Activated naive CD4-positive, alpha-beta T cell (primary cell): ENCODE results near the gene FAF1.

Experiments used
- DNase-seq, 4 experiments: peaks; one replicate each; lab custom pipeline; 2025; lab: John Stamatoyannopoulos, UW

Gene FAF1

DNA sequence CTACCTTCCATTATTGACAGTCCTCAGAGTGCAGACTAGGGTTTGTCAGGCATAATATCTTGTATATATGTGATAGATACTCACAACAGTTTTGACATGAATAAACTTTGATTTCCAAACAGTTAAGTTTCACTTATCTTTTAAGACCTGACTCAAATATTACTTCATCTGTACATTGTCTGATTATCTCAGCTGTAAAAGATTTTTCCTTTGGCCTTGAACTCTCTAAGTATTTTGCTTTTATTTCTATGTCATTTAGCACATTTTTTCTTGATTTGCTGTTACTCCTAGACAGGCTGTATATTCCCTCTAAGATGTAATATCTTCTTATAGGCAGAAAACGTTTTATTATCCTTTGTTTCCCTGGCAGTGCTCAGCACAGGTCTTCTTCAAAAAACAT is 471.2 kb downstream of the FAF1 start:
- no peak for DNase-seq

DNA sequence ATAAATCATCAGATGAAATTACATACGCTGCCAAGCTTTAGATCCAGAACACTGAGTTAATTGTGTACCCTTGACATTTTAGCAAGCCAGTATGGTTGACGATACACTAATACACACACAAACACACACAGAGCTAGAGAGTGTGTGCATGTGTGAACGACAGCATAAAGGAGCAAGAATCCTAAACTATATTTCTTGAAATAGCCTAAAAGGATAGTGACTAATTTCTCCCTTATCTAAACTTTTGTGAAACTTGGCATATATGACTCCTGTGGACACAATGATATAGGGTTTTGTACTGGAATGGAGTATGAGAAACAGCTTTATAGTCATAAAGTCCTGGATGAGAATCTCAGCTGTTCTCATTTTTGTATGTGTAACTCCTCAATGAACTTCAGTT is 471.7 kb downstream of the FAF1 start:
- DNase-seq: no peak

DNA sequence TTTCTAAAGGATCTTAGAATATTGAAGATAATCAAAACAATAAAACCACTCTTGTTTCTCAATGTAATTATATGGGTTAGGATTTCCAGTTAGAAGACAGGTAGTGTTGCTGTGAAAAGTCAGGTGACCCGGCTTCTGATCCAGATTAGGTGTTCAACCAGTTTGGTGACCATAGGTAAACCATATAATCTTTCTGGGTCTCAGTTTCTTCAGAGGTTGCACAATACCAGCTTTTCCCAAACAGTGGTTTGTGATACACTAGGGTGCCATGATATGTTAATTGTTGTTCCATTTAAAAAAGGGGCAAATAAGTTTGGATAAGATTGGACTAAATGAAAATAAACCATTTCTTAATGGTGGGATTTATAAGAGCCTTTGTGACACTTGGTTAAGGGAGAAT is 472.3 kb downstream of the FAF1 start:
- DNase-seq: no peak

DNA sequence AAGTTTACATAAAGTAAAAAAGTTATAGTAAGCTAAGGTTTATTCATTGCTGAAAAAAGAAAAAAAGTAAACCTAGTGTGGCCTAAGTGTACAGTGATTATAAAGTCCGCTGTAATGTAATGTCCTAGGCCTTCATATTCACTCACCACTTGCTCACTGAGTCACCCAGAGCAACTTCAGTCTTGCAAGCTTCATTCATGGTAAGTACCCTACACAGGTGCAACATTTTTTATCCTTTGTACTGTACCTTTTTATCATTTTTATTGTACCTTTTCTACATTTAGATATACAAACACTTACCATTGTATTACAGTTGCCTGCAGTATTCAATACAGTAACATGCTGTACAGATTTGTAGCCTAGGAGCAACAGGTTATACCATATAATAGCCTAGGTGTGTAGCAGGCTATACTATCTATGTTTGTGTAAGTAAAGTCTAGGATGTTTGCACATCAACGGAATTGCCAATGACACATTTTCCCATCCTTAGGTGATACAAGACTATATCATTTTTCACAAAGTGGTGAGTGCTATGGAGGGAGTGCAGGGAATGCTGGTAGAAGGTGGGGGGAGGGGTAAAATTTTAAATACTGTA is 478.8 kb downstream of the FAF1 start:
- no peak for DNase-seq

DNA sequence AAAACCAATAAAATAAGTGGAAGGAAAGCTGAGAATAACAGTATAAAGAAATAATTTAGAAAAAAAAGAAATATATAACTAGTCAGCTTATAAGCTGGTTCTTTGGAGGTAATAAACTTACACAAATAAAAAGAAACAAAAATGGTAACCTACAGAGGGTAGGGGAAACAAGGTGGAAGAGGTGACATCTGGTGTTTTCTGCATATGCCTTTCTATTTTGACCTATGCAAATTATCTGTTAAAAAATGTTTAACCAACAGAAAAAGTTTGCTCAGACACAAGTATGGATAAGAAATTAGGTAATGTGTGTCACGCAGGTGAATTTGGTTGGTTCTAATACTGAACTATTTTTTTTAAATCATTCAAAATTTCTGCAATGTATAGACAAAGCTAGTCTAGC is 483.3 kb downstream of the FAF1 start:
- DNase-seq: no peak

DNA sequence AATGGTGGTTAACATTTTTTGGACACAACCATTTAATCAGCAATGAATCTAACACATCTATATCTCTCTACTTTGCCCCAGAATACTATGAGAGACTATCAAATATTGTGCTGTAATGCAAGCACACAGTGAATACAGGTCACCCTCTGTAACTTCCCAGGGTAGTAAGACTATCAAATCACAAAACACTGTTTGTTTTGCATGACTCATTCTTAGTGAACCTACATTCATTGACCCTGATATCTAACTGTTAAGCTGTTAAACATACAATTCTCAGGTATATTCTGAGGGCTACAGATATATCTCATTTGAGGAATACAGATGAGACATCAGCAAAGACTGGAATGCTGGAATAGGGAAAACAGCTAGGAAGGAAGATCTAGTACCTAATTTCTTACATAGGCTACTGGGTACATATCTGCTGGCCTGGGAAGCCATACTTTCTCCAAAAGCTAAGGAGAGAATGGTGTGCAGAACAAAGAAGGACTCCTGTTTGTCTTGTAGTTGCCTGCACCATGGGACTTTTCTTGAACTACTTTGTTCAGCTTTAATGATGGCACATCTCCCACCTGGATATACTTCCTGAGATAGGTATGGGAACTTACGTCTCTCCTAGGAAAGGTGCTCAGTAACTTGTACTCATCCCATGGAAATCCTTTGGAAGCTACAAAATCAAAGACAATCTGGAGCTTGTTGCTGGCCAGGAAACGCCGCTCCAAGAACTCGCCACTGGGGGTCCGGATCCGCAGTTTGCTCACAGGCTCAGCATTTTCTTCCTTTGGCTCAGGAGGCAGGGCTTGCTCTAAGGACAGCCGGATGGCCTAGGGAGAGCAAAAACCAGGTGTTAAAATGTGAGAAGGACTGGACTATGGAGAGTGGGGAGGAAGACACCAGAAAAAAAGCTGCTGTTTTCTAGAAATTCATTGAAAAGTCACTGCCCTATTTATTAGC is 484.9 kb downstream of the FAF1 start:
- DNase-seq: no peak

DNA sequence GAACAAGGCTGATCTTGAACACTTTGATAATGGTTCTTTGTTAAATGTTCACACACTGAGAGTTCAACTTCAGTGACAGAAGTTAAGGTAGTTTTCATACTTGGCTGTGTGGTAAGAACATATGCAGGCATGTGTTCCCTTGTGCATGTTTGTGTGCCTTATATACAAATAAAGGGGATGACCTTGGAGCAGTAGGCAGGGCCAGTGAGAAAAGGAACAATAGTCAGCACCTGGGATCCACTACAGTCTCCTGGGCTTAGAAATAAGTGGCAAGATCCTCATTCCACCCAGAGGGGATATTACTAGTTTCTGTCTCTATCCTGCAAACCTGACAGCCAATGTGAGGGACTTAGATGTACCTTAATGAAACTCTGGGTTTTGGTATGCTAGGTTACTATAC is 486.6 kb downstream of the FAF1 start:
- no peak for DNase-seq

DNA sequence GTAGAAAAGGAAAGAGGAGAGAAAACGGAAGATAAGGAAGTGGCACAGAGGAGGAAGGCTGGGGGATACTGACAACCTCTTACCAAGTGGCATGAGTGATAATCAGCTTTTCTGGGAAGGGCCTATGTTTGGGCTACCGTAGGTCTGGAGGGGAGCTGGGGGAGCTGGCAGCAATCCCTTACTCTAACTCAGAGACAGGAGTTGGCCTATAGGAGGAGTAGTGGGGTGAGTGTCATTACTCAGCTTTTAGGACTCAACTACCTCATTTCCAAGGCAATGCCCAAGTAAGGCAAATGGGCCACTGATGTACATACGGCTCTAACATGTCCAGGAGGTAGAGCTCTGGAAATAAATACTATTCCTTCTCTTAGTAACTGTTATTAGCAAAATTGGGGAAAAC is 488.1 kb downstream of the FAF1 start:
- no peak for DNase-seq

DNA sequence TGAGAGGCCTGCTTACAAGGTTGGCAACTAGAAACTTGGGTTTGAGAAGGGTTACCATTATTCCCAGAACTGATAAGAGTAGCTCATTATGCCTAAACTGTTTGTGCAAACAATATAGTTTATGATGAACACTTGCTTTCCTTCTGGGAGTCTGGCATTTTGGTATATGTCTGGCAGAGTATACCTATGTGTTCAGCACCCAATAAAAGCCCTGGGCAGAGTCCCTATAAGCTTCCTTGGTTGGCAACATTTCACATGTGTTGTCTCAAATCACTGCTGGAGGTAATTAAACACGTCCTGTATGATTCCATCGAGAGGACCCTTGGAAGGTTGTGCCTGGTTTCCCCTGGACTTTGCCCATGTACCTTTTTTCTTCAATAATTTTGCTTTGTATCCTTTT is 497.1 kb downstream of the FAF1 start:
- DNase-seq: no peak

DNA sequence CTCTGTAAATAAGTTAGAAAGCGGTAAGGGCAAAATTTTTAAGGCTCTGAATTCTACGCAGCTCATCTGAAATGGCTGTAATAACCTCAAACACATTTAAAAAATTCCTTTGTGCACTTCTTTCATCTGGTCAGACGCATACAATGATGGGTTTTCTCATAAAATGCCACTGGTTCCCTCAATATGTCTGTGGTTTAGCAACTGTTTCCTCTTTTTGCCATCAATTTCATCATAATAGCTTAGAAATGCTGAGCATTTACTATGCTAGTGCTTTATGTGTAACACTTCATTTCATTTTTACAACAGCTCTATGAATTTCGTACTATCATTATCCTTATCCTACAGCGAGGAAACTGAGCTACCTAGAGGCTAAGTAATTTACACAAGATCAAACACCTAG is 501.6 kb downstream of the FAF1 start:
- no peak for DNase-seq

DNA sequence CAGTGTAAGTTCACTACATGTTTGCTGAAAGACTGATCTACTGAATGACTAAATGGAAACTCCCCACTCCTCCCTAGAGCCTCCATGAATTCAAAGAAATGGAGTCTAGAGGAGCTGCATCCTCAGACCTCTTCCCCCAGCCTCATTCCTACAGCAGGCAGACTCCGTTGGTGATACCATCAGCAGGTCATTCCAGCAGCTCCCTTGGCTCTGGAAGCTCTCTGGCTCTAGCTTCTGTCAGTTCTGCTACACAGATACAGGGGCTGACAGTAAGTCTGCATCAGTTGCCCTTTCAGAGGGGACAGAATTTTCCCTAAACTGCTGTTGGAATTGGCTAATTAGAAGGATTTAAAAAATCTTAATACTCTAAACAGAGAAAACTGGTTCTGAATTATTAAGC is 505.2 kb downstream of the FAF1 start:
- no peak for DNase-seq

DNA sequence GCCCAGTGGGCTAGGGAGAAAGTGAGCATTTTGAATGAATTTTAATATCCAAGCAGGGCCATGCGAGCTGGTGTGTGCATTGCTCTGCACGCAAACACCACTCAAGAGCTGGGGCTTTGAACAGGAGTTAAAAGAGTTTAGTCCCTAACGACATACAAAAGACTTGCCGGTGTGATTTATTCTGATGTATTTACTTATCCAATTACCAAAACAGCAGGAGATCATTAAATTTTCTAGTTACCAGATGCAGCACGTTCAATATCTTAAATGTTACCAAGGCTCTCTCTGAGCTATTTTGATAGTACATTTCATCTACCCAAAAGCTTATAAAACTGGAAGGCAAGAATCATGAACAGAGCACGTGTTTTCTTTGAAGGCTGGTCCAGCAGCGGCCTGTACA is 506.8 kb downstream of the FAF1 start:
- DNase-seq: no peak

DNA sequence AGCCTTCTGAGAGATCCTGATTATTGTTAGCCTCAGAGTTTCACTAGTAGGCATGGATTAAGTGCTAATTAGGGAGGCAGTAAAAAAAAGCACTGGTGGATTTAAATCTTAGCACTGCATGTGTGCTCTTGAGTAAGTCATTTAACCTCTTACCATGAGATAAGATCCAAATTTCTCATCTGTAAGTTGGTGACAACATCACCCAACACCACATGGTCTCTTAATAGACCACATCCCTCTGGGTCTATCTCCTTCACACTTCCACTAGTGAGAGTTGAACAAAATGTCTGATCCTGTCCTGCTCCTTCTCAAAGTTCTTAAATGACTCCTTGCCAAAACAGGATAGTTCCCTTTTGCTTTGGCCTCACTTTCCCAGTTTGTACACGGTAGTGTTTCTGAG is 507.4 kb downstream of the FAF1 start:
- DNase-seq: no peak

DNA sequence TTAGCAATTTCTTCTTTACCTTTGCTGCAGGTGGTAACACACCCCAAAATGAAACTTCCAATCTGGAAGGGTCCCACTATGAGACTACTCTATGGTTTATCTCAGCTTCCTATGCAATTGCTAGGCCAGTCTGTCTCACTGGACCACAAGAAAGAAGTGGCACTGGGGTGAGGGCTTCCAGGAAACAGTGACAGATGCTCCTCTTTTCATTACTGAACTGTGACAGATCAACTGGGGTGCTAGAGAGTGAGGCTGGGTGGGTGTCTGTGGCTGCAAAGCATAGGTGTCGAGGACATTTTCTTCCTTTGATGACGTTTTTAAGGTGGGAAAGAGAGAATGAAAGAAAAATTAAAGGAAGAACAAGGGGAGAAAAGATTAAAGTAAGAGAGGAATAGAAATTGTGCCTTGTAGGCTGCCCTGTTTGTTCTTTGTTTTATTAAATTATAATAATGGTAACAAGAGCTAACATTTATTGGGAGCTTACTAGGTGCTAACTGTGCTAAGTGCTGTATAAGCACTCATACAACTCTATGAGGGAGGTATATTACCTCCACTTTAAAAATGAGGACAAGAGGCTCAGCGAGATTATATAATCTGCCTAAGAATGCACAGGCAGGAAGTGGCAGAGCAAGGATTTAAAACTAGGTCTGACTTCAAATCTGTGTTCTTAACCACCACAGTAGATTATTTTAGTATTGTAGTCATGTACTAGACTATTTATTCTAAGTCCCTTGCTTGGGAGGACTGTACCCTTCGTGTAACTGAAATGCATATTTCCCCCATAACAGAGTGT is 509.0 kb downstream of the FAF1 start:
- no peak for DNase-seq

DNA sequence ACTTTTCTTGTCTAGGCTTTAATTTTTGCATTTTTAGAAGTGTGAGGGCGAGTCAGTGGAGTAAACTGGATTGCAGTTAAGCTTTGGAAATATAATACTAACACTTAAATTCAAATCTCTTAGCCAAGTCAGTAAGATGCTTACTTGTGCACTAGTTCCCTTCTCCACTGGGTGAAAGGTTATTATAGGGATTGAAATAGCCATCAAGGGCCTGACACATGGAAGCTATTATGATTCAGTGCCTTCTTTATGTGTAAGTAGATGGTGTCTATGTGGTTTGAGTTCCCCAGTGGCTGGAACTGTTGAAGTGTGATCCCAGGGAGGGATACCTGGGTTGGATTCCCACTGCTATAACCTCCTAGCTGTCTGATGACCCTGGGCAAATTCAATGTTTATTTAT is 512.1 kb downstream of the FAF1 start:
- DNase-seq: no peak

DNA sequence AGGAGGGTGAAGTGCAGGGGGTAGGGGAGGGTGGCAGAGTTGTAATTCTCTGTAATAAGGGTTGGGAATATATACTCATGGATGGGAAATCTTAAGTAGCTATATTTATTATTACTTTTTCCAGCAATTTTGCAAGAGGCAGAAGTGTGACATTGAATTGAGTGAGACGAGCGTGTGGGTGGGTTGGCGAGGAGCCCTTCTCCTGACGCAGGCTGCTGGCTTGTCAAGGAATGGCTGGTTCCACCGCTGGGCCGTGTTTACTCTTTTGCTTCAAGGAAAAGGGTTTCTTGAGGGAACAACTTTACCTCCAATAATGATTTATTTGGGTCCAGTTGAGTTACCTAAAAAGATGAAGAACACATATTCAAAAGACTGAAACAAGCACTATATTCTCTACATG is 518.9 kb downstream of the FAF1 start:
- DNase-seq: no peak

DNA sequence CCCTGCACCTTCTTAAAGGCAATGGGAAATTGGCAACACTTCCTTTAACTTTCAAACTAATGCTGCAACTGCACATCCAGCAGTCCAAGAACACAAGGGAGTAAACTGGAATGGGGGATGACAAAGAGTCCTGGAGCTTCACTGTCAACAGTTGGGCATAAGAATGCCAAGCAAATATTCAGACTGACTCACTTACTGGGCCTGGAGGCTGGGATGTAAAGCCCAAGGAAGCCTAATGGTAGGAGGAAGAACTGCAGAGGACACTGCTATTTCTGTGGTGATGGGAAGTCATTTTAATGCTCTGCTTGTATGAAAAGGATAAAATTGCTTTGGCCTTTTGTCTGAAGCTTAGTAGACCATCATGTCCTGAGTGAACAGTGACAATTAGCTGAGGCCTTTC is 521.1 kb downstream of the FAF1 start:
- no peak for DNase-seq

DNA sequence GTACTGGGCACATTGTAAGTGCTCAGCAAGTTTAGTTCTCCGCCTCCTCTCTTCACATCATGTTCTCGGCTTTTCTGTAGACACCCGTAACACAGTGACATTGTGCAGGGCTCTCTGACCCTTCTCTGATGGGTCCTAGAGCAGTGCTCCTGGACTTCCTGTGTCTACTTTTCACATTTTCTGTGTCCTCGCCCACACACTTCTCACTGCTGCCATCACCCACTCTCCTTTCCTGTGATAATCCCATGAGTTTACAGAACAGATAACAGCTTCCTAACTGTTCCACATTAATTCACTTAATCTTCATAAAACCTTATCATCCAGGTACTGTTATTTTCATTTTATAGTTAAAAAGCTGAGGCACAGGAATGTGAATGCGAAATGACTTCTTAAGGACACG is 523.6 kb downstream of the FAF1 start:
- no peak for DNase-seq

DNA sequence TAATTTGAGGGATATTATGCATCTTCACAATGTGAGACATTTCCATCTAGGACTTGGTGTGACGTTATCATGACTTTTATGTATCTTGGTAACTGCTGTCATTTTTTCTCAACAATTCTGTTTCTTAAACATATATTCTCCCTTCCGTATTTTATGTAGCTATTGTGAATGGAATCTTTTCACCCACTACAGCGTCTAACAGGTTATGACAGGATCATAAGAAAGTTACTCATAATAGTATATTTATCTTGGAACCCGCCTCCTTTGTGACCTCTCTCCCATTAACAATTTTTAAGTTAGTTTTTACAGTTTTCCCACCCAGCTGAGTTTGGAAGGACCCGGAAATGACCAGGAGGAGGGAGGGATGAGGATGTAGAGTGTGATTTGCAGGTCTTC is 530.1 kb downstream of the FAF1 start:
- DNase-seq: no peak

DNA sequence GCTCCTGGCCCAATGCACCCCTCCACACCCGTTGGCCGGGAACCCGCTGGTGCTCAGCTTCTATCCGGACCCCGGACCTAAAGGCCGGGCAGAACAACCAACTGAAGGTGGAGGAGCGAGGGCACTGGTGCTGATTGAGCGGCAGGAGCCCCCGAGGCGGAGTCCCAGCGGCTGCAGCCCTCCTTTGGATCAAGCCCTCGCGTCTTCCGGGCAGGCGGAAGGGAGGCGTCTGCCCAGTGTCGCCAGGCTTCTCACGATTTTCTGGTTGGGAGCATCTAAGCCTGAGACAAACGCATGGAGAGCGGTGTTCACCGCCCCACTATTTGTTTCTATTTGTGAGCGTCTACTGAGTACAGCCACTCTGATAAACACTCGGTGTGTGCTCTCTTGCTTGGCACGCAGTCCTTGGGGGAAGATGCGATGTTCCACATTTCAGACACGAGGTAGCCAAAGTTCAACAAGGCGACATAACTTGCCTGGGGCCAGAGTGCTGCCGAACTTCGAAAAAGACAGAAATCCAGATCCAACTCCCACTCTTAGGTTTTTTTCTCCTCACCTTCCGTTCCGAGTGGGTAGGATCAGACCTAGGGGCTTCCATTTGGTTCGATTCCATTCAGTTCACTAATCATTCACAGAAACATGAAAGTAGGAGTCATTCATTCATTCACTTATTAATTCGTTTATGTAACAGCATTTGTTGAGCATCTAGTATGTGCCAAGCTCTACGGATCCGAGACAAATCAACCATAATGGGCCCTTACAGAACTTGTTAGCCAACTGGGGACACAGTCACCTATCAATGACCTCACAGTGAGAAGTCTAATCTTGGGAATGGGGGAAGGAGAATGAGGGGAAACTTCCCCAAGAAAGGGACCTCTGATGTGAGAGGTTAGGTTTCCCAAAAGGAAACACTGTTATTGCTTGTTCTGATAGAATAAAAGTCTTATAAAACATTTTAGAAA is 532.0 kb downstream of the FAF1 start:
- no peak for DNase-seq

DNA sequence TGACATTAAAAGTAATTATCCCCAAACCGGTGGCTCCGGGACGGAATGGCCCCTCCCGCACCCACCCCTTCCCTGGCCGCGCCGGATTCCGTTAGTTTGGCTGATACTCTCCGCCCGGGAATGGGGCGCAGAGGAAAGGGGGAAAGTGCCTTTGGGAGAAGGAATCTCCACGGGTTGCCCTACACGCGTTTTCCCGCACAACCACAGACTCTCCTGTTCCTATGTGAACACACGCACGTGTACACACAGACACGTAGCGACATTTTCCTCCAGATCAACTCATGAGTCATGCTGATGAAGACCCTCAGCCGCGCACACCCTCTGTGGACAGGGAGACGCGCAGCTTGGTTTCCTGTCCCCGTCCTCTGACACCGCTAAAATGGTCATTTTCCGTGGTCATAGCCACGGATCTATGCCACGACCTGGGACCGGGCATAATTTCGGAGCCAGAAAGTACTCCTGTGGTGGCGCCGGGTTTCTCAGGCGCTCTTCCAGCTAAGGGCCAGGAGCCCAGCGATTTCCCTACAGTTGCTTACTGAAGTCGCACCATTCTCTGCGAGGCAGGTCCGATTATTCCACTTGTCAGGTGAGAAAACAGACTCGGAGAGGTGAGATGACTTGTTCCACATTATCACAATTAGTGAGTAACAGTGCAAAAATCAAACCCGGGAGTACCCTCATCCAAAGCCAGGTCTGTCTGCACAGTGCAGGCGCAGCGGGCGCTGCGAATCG is 532.8 kb downstream of the FAF1 start:
- no peak for DNase-seq
